Thyroid gland (tissue), 4 donors: Measurements from ENCODE around the gene LRP1-AS.

Experiments used
- CTCF ChIP-seq, 6 experiments: fragments of 200-600 bp in 3 of 6; fragments of 450-650 bp in 3 of 6; sonication (generic) in 3 of 6; IDR thresholded peaks; one replicate each; pipeline ENCODE4 v1.5.1; 2016 to 2019; ENCODE audit warnings: antibody characterized with exemption in 6 of 6, mild to moderate bottlenecking in 2 of 6, inconsistent platforms in 1 of 6, moderate library complexity in 1 of 6
- POLR2A ChIP-seq, 2 donors: fragments of 450-650 bp; IDR thresholded peaks; one replicate each; pipeline ENCODE4 v1.6.1; 2017; ENCODE audit warnings: antibody characterized with exemption in 2 of 2, mild to moderate bottlenecking in 2 of 2, moderate library complexity in 1 of 2

GRCh38 chr12:57130941-57131340 lies 16.5 kb downstream of the LRP1-AS start:
- TF ChIP-seq CTCF (IDR thresholded peaks at IDR 0.05) (no peak), POLR2A (IDR thresholded peaks at IDR 0.05) (no peak)
